ENCODE data around the gene IGSF3.

IGSF3 gene

GRCh38 chr1:116667575-116668105 lies at the start of gene IGSF3:
Gene IGSF3, minus strand, starts transcription at chr1:116667733. Its CDS starts 1,407 bp downstream, at chr1:116666326.
- peak; percentile 27 for DNase-seq

DNA sequence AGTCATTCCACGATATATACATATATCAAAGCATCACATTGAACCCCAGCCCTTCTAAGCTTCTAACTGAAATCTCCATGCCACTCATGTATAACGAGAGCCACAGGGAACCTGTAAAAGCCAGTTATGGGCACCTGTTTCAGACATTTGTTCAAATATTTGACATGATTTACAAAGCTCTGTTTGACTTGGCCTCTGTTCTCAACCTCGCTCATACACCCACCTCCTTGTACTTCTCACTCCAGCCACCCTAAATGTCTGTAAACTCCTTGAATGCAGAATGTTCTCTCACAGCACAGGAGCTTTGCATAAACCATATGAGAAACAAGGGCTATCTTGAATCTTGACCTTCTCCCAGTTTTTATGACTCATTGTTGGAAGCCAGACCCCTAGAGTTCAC lies 49.8 kb upstream of the IGSF3 start:
- peak; percentile 17 for DNase-seq

GRCh38 chr1:116716391-116716790 lies 48.9 kb upstream of the IGSF3 start:
- DNase-seq: no peak

- no peak for DNase-seq
Observed at GRCh38 chr1:116713474-116713873, 45.9 kb upstream of the IGSF3 start.

GRCh38 chr1:116712510-116712909 lies 45.0 kb upstream of the IGSF3 start:
- no peak for DNase-seq

GRCh38 chr1:116711263-116711840 lies 43.8 kb upstream of the IGSF3 start:
- peak; percentile 55 for DNase-seq

- DNase-seq: peak; percentile 82
Observed at GRCh38 chr1:116710420-116711262, 43.1 kb upstream of the IGSF3 start.

GRCh38 chr1:116709666-116710167 lies 42.2 kb upstream of the IGSF3 start:
- DNase-seq: no peak

DNA sequence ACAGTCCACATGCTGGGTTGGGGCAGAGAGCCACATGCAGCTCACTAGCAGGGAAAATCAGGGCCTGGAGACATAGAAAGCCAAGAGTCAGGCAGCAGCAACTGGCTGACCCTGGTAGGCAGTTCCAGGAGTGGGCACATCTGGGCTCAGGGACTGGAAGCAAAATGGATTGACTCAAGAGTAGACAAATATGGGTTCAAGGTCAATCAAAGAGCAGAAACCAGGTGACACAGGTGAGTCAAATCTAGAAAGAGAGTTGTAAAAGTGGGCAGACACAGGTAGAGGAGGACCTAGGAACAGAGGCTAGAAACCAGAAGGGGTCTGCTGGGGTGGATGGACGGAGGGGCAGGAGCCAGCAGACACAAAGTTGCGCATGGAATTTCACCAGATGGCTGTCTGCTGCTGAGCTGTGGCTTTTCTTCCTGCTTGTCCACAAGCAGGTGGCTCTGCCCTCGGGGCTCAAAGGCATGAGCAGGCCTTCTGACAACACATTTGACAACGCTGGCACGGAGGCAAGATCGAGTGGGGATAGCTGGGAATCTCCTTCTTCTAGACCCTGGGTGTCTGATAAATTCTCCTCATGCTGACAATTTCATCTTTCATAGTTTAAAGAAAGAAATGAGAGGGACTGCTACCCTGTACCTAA lies 40.8 kb upstream of the IGSF3 start:
- no peak for DNase-seq

DNA sequence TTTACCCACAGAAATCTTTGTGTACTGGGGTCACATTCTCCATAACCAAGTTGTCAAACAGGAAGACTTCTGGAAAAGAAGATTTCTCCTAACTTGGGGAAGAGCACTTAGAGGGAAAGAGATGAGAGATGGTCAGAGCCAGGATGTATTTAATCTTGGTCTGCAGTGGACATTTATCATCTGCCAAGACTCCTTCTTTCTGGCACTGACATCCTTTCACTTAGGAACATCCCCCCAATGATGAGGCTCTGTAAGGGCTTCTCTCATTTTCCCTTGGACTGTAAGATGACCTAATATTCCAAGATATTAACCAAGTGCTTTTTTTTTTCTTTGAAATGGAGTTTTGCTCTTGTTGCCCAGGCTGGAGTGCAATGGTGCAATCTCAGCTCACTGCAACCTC lies 39.3 kb upstream of the IGSF3 start:
- no peak for DNase-seq

DNA sequence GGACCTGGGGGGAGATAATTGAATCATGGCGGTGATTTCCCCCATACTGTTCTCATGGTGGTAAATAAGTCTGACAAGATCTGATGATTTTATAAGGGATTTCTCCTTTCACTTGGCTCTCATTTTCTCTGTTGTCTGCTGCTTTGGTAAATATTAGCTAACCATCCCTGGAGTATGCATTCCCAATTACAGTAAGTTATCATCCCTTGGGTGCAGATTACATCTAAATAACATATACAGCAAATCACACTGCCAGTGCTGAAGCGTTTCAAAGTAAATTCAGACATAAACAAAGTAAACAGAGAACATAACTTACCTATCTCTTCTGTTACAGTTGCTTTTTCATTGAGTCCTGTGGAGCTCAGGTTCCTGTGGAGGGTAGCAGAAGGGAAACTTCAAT lies 38.6 kb upstream of the IGSF3 start:
- no peak for DNase-seq

DNA sequence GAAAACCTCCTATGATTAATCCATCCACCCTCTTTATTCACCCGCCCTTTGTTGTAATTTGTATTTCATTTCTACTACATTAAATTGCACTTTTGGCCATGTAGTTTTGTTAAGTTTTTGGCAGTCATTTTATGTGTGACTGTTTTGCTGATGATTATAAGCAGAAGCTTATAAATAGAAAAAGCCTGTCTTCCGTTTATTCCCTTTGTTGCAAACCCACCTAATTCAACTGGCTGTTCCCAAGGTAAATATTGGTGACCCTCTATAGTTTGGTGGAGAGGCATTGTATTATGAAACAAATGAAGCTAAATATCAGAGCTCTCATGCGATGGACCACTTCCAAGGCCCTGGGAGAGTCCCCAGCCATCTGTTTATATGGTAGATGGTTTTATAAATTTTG lies 36.7 kb upstream of the IGSF3 start:
- DNase-seq: no peak

DNA sequence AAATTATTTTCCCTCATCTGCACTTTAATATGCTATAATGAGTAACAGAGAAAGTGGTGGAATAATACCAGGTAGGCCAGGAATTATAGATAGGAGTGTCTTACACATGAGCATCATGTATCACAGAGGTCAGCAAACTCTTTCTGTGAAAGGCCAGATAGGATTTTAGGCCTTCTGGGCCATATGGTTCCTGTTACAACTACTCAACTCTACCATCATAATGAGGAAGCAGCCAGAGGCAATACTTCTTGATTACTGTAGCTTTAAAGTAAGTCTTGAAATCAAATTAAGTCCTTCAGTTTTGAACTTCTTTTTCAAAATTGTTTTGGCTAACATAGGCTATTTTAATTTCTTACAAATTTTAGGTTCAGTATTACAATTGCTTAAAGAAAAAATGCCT lies 32.1 kb upstream of the IGSF3 start:
- DNase-seq: no peak

GRCh38 chr1:116698244-116698595 lies 30.7 kb upstream of the IGSF3 start:
- DNase-seq: no peak

- no peak for DNase-seq
Observed at GRCh38 chr1:116697548-116698243, 30.2 kb upstream of the IGSF3 start.

DNA sequence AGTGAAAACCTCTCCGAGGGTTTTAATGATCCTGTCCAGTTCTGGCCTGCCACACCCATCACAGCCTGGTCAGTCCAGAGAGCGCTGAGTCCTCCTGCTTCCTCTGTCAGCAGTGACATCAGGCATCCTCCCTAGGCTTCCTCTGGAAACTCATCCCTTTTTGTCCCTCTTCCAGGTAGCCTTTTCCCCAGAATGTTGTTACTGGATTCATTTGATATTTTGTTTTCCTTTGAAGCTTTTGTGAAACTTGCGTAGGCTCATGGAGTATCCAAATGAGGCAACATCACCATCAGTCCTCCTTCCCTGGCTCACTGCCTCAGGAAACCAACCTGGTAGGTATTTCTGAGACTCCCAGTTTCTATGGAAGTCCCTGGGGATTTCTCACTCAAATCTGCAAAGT lies 27.0 kb upstream of the IGSF3 start:
- DNase-seq: no peak

DNA sequence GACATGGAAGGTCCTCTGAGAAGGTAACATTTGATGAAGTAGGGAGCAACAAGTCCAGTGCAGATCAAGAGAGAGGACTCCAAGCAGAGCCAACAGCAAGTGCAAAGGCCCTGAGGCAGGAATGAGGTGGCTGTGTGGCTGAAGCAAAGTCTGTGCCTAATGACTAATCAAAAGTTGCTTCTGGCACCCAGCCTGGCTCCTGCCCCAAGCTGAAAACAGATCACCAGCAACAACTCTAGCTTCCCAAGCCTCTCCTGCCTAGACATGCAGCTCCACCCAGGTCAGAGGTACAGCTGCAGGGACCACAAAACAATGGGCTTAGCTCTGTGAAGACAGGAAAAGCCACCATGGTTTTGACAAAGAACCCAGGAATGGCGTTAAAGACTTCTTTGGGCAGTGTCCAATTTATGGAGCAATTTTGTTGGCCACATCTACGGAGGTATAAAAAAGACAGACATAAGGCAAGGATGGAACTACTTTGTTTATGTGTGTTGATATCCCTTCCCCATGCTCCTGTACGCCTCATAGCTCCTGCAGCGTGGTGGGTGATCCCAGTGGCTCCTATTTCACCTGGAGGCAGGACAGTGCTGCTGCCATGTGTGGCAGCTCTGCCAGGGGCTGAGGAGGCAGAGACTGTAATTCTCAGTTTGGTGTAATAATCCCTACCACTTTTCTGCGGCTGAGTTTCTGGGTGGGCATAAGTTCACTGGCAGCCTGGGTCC lies 26.4 kb upstream of the IGSF3 start:
- no peak for DNase-seq

GRCh38 chr1:116692879-116693278 lies 25.3 kb upstream of the IGSF3 start:
- no peak for DNase-seq

GRCh38 chr1:116690849-116691406 lies 23.4 kb upstream of the IGSF3 start:
- DNase-seq: no peak

GRCh38 chr1:116690396-116690848 lies 22.9 kb upstream of the IGSF3 start:
- no peak for DNase-seq

- no peak for DNase-seq
Observed at GRCh38 chr1:116686723-116687352, 19.3 kb upstream of the IGSF3 start.
